Esophagus muscularis mucosa (tissue), 3 donors: ENCODE measurements around the gene ATP5PD.

Experiments used
- POLR2A ChIP-seq: fragments of 450-650 bp; IDR thresholded peaks from one replicate; pipeline ENCODE4 v1.6.1; 2017; ENCODE audit warnings: antibody characterized with exemption, moderate library complexity, mild to moderate bottlenecking, low read depth
- POLR2AphosphoS5 ChIP-seq, 2 donors: sonication (generic); formaldehyde crosslinking; IDR thresholded peaks; one replicate each; pipeline ENCODE4 v1.6.1; 2017; ENCODE audit warnings: antibody characterized with exemption in 2 of 2
- TF ChIP-seq, protein P1 (sequence below), 3 experiments: fragments of 200-600 bp in 2 of 3; fragments of 450-650 bp in 1 of 3; sonication (generic) in 2 of 3; IDR thresholded peaks; one replicate each; pipeline ENCODE4 v1.5.1; 2017 to 2019; ENCODE audit warnings: antibody characterized with exemption in 3 of 3, mild to moderate bottlenecking in 2 of 3, moderate library complexity in 1 of 3

DNA sequence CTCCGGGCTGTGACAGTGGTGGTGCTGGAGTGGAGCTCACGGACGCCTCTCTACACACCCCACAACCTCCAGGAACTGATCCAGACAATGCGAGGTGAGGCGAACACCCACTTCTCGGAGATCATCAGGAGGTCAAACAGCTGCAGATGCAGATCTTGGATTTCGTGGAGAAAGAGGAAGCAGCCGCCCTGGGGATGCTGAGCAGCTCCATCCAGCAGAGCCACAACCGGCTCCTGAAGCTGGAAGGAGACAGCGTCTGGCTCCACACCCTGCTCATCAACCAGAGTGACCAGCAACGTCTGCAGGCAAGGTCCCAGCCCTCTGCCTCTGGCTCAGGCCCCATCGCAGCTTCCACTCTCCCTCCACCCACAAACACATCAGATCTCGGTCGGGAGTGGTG, 27.8 kb upstream of the ATP5PD start:
- no peak for TF ChIP-seq POLR2A
- TF ChIP-seq, protein P1, sequence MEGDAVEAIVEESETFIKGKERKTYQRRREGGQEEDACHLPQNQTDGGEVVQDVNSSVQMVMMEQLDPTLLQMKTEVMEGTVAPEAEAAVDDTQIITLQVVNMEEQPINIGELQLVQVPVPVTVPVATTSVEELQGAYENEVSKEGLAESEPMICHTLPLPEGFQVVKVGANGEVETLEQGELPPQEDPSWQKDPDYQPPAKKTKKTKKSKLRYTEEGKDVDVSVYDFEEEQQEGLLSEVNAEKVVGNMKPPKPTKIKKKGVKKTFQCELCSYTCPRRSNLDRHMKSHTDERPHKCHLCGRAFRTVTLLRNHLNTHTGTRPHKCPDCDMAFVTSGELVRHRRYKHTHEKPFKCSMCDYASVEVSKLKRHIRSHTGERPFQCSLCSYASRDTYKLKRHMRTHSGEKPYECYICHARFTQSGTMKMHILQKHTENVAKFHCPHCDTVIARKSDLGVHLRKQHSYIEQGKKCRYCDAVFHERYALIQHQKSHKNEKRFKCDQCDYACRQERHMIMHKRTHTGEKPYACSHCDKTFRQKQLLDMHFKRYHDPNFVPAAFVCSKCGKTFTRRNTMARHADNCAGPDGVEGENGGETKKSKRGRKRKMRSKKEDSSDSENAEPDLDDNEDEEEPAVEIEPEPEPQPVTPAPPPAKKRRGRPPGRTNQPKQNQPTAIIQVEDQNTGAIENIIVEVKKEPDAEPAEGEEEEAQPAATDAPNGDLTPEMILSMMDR (IDR thresholded peaks at IDR 0.05), result no peak
- no peak for TF ChIP-seq POLR2AphosphoS5 (IDR thresholded peaks at IDR 0.05)
